GM12878 (cell line): ENCODE results near the gene ZXDC. TPM values are rescaled to one million over a fixed set of nuclear protein-coding genes. Genes with fewer than 3 reads are reported as not detected.

Source experiments
- FOXK2 ChIP-seq: fragments of 450-650 bp; IDR thresholded peaks from 2 replicates; pipeline ENCODE4 v1.6.1; 2017; ENCODE audit warnings: mild to moderate bottlenecking, moderate library complexity
- RUNX3 ChIP-seq: IDR thresholded peaks from 2 replicates; pipeline ENCODE4 v1.6.1; 2012; ENCODE audit warnings: low read length, inconsistent platforms
- SREBF1 ChIP-seq: IDR thresholded peaks from 2 replicates; pipeline ENCODE4 v1.6.1; 2012; ENCODE audit warnings: mild to moderate bottlenecking, low read length
- ZNF217 ChIP-seq: fragments of 450-650 bp; IDR thresholded peaks from 2 replicates; pipeline ENCODE4 v1.6.1; 2017; ENCODE audit warnings: antibody characterized with exemption, mild to moderate bottlenecking
- ZNF622 ChIP-seq: fragments of 450-650 bp; IDR thresholded peaks from 2 replicates; pipeline ENCODE4 v1.6.1; 2017; ENCODE audit warnings: mild to moderate bottlenecking, inconsistent platforms
- polyA plus RNA-seq, 11 experiments: library from polyadenylated mRNA; depleted of rRNA in 4 of 11; unstranded in 6 of 11; stranded (reverse) in 5 of 11; fragments of >200 nt; fragmentation: Nextera tagmentation in 4 of 11; fragmentation: Illumina TruSeq in 1 of 11; extraction: Ambion mirVana in 4 of 11; extraction: Trizol in 1 of 11; gene quantifications; 1 replicate in 1 of 11; 2 replicates in 10 of 11; pipeline versions ENCODE4 v1.2.1 to v1.2.3, GENCODE V29; 2011 to 2016; ENCODE audit warnings: inconsistent platforms in 2 of 11, missing spikeins in 2 of 11, low read depth in 1 of 11
- total RNA-seq, 4 experiments: library from RNA; depleted of rRNA in 3 of 4; stranded (reverse); fragments of >200 nt in 3 of 4; fragmentation: Illumina TruSeq in 1 of 4; extraction: Trizol in 1 of 4; gene quantifications; 2 replicates each; pipeline versions ENCODE4 v1.2.1 to v1.2.3, GENCODE V29; 2013 to 2021
- TF ChIP-seq, protein P1 (sequence below): IDR thresholded peaks from 2 replicates; pipeline ENCODE4 v1.6.1; 2012; ENCODE audit warnings: improper control_type of control experiment, low read depth, low read length; ENCODE audit not compliant: insufficient replicate concordance
- TF ChIP-seq, protein P2 (sequence below): fragments of 450-650 bp; formaldehyde crosslinking; IDR thresholded peaks from 2 replicates; pipeline ENCODE4 v1.4.0; 2022; ENCODE audit warnings: mild to moderate bottlenecking, moderate library complexity
- TF ChIP-seq, protein P3 (sequence below): IDR thresholded peaks from 2 replicates; pipeline ENCODE4 v1.6.1; 2011; ENCODE audit warnings: mild to moderate bottlenecking, low read depth, low read length, moderate library complexity; ENCODE audit not compliant: insufficient replicate concordance

ZXDC gene
- total and polyA plus RNA-seq, 10 of the 15 experiments (the other 5 are each of a cell fraction or from before 2014, with no cell fraction given), result 0.72 to 15.3 (median 8.5) TPM

DNA sequence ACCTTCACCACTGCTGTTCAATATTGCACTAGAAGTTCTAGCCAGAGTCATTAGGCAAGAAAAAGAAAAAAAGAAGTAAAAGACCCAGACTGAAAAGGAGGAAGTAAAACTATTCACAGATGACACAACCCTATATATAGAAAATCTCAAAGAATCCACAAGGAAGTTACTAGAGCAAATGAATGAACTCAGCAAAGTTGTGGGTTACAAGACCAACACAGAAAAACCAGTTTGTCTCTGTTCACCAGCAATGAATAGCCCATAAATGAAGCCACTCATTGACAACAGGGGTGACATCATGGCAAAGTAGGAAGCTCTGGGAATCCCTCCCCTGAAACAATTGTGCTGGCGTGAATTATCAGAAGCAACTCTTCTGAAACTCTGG is 76.3 kb downstream of the ZXDC start (continued):
- TF ChIP-seq, protein P1, sequence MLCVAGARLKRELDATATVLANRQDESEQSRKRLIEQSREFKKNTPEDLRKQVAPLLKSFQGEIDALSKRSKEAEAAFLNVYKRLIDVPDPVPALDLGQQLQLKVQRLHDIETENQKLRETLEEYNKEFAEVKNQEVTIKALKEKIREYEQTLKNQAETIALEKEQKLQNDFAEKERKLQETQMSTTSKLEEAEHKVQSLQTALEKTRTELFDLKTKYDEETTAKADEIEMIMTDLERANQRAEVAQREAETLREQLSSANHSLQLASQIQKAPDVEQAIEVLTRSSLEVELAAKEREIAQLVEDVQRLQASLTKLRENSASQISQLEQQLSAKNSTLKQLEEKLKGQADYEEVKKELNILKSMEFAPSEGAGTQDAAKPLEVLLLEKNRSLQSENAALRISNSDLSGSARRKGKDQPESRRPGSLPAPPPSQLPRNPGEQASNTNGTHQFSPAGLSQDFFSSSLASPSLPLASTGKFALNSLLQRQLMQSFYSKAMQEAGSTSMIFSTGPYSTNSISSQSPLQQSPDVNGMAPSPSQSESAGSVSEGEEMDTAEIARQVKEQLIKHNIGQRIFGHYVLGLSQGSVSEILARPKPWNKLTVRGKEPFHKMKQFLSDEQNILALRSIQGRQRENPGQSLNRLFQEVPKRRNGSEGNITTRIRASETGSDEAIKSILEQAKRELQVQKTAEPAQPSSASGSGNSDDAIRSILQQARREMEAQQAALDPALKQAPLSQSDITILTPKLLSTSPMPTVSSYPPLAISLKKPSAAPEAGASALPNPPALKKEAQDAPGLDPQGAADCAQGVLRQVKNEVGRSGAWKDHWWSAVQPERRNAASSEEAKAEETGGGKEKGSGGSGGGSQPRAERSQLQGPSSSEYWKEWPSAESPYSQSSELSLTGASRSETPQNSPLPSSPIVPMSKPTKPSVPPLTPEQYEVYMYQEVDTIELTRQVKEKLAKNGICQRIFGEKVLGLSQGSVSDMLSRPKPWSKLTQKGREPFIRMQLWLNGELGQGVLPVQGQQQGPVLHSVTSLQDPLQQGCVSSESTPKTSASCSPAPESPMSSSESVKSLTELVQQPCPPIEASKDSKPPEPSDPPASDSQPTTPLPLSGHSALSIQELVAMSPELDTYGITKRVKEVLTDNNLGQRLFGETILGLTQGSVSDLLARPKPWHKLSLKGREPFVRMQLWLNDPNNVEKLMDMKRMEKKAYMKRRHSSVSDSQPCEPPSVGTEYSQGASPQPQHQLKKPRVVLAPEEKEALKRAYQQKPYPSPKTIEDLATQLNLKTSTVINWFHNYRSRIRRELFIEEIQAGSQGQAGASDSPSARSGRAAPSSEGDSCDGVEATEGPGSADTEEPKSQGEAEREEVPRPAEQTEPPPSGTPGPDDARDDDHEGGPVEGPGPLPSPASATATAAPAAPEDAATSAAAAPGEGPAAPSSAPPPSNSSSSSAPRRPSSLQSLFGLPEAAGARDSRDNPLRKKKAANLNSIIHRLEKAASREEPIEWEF, result no peak
- no peak for TF ChIP-seq SREBF1
- no peak for TF ChIP-seq ZNF217
- TF ChIP-seq, protein P2, sequence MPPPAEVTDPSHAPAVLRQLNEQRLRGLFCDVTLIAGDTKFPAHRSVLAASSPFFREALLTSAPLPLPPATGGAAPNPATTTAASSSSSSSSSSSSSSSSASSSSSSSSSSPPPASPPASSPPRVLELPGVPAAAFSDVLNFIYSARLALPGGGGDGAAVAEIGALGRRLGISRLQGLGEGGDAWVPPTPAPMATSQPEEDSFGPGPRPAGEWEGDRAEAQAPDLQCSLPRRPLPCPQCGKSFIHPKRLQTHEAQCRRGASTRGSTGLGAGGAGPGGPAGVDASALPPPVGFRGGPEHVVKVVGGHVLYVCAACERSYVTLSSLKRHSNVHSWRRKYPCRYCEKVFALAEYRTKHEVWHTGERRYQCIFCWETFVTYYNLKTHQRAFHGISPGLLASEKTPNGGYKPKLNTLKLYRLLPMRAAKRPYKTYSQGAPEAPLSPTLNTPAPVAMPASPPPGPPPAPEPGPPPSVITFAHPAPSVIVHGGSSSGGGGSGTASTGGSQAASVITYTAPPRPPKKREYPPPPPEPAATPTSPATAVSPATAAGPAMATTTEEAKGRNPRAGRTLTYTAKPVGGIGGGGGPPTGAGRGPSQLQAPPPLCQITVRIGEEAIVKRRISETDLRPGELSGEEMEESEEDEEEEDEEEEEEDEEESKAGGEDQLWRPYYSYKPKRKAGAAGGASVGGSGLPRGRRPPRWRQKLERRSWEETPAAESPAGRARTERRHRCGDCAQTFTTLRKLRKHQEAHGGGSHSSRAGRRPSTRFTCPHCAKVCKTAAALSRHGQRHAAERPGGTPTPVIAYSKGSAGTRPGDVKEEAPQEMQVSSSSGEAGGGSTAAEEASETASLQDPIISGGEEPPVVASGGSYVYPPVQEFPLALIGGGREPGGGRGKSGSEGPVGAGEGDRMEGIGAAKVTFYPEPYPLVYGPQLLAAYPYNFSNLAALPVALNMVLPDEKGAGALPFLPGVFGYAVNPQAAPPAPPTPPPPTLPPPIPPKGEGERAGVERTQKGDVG (CRISPR knock-in tag), result no peak
- TF ChIP-seq FOXK2, result no peak
- TF ChIP-seq RUNX3, result peak; percentile 60
- TF ChIP-seq, protein P3, sequence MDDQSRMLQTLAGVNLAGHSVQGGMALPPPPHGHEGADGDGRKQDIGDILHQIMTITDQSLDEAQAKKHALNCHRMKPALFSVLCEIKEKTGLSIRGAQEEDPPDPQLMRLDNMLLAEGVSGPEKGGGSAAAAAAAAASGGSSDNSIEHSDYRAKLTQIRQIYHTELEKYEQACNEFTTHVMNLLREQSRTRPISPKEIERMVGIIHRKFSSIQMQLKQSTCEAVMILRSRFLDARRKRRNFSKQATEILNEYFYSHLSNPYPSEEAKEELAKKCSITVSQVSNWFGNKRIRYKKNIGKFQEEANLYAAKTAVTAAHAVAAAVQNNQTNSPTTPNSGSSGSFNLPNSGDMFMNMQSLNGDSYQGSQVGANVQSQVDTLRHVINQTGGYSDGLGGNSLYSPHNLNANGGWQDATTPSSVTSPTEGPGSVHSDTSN, result no peak
- TF ChIP-seq ZNF622, result no peak
- TF ChIP-seq, all 136 proteins: peak for 13
